Mesodermal cell (in vitro differentiated cells): ENCODE results near the gene BUB1B.

Source experiments
- H3K27ac ChIP-seq: 2 replicates; pipeline ENCODE4 v1.7.0; 2013; ENCODE audit warnings: mild to moderate bottlenecking, low read depth, low read length, moderate library complexity; ENCODE audit not compliant: severe bottlenecking
- H3K36me3 ChIP-seq: 2 replicates; pipeline ENCODE4 v1.7.1; 2013; ENCODE audit warnings: mild to moderate bottlenecking, low read length, moderate library complexity; ENCODE audit not compliant: control insufficient read depth, insufficient read depth
- H3K4me1 ChIP-seq: one replicate; pipeline ENCODE4 v1.7.1; 2013; ENCODE audit warnings: mild to moderate bottlenecking, low read length; ENCODE audit not compliant: insufficient read depth, control insufficient read depth, poor library complexity, severe bottlenecking
- H3K4me3 ChIP-seq: 2 replicates; pipeline ENCODE4 v1.7.0; 2013; ENCODE audit warnings: low read length, control low read depth, mild to moderate bottlenecking; ENCODE audit not compliant: insufficient read depth, poor library complexity, severe bottlenecking; ENCODE audit errors: extremely low read depth
- H3K9me3 ChIP-seq: 2 replicates; pipeline ENCODE4 v1.7.1; 2013; ENCODE audit warnings: mild to moderate bottlenecking, low read length, moderate library complexity; ENCODE audit not compliant: control insufficient read depth
- WGBS, 2 experiments: methylation state at CpG; one replicate each; pipeline ENCODE4 v1.1.5; 2013; ENCODE audit warnings: missing lambda C conversion rate in 2 of 2; ENCODE audit not compliant: insufficient coverage in 2 of 2; 5-methylcytosine and 5-hydroxymethylcytosine counted together

Gene BUB1B

DNA sequence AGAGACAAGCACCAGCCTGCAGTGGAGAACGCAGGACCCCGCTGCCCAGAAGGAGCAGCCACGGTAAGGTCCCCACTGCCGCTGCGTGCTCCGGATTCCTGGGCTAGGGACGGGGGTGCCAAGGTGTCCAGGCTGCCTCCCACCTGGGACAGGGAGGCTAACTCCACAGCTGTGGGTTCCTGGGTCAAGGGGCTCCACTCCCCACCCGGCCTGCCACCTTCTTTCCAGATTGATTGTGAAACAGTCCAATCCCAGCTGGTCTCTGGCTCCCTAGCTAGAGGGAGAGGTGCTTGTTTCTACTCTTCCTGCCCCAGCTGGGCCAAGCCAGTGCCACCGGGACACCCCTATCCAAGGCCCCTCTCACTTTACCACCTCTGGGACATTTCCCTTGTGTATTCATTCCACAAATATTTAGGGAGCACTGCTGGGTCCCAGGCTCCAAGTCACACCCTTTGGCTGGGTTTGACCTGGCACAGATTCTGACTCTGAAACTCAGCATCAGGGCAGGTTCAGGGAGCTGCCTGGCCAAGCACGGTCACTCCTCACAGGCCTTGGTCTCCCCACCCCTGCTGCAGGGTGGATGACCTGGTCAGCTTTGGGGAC is 79.9 kb downstream of the BUB1B start:
- no peaks in the 10 kb centered on the region for H3K9me3 ChIP-seq
- H3K36me3 ChIP-seq = no peaks in the 10 kb centered on the region
- 93 to 98% methylated on average over 9 to 10 of the region's 10 CpGs for WGBS, 2 experiments
- no peak overlapping the region for H3K27ac ChIP-seq
- peaks cover 14% of the 10 kb centered on the region for H3K4me1 ChIP-seq
- no peak overlapping the region for H3K4me3 ChIP-seq

DNA sequence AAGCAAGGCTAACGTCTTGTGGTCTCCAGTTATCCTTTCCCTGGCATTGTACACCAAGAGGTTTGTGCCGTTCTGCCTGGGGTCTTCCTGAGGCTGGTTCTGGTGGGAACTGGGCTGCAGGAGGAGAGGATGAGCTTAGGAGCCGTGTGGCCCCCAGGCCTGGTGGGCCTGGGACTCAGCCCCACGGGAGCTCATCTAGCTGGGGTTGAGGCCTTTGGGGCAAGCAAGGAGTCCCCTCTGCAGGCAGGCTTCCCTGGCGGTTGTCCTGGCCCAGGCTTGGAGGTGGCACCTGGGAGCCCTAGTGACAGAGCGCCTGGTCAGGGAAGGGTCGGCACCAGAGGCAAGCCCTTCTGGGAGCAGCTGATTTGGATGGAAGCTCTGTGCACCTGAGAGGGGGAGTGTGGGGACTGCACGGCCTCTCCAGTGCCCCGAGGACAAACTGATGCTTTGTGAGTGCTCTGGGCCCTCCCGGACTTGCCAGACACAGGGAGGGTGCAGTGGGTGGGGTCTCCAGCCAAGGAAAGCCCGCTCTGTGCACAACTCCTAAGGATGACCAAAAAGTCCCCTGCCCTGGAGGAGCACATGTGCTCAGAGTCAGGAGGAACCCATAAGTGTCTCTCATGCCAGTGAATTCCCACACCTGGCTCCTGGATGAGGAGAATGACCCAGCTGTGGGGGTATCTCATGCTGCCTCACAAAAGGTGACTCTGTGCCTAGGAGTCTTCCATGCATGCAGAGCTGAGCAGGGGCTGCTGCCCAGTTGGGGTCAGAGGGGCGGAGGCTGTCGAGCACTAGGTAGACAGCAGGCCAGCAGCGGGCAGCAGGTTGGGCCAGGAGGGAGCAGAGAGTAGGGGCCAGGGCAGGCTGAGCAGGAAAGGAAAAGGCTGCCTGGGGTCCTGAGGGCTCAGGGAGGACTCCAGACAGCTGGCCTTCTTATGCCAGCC is 80.7 kb downstream of the BUB1B start:
- Histone ChIP-seq H3K27ac (no peak overlapping the region), H3K9me3 (no peaks in the 10 kb centered on the region), H3K36me3 (no peaks in the 10 kb centered on the region), H3K4me1 (peaks cover 14% of the 10 kb centered on the region), H3K4me3 (no peak overlapping the region)
- WGBS, 2 experiments = 91 to 93% methylated on average over 11 to 14 of the region's 14 CpGs

DNA sequence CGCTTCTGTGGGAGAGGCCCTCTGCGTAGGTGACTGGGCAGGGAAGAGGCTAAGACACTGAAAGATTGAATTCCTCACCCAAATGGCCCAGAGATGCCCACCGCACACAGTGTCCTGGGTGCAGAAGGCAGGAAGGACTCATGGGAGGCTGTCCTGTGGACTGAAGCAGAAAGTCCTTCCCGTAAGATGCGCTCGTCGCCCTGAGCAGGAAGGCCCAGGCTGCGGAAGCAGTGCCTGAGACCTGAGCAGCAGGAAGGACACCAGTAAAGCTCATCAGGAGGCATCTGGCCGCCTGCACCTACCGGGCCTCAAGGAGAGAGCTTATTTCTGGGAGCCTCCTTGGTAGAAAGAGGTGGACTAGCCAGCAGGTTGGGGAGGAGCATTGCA is 81.3 kb downstream of the BUB1B start:
- H3K4me3 ChIP-seq = no peak overlapping the region
- no peaks in the 10 kb centered on the region for H3K9me3 ChIP-seq
- peaks cover 14% of the 10 kb centered on the region for H3K4me1 ChIP-seq
- WGBS, 2 experiments = 97 to 98% methylated on average over 8 of the region's 10 CpGs
- no peaks in the 10 kb centered on the region for H3K36me3 ChIP-seq
- no peak overlapping the region for H3K27ac ChIP-seq

DNA sequence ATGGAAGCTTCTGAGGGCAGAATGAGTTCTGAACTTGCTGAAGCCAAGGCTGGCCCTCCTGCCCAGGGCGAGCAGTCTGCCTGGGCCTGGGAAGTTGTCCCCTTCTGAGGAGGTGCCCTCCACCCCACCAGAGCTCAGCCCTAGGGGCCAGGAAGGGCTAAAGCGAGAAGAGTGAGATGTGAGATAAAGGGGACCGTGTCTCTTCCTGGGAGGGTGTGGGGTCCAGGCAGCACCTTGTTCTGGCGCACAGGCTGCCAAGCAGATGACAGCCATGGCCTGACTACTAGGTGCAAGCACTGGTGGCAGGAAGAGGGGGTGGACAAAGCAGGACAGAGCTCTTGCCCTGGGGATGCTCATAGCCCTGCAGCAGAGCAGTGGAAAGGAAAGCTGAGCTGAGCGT is 81.7 kb downstream of the BUB1B start:
- no peak overlapping the region for H3K27ac ChIP-seq
- no peaks in the 10 kb centered on the region for H3K36me3 ChIP-seq
- peaks cover 14% of the 10 kb centered on the region for H3K4me1 ChIP-seq
- WGBS, 2 experiments = 93 to 97% methylated on average over 4 of the region's 5 CpGs
- H3K9me3 ChIP-seq = no peaks in the 10 kb centered on the region
- H3K4me3 ChIP-seq = no peak overlapping the region

DNA sequence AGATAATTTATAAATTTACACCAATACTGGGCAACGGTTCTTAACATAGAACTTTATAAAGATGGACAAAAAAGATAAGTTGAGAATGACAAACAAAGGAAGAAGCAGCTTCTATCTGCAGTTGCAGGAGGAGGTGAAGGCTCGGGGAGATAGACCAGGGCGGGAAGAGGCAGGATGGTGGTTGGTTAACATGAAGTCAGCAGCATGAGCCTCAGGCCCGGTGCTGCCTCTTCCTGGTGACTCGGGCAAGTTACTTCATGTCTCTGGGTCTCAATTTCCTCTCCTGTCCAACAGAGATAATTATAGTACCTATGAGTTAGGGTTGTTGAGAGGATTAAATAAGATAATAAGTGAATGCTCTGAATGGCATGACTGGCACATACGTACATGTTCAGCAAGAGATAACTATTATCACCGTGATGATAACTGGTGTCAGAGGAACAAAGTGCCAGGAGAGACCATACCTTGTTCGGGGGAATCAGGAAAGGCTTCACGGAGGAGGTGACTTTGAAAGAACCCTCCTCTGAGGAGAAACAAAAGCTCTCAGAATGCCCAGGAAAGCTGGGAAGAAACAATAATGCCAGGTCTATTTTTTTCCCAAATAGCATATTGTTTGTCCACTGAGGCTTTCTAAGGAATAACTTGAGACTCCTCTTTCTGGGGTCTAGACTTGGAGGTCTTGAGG is 82.4 kb downstream of the BUB1B start:
- no peak overlapping the region for H3K4me3 ChIP-seq
- WGBS, 2 experiments = 93 to 100% methylated on average over 5 to 6 of the region's 9 CpGs
- H3K9me3 ChIP-seq = no peaks in the 10 kb centered on the region
- H3K36me3 ChIP-seq = no peaks in the 10 kb centered on the region
- H3K4me1 ChIP-seq = peaks cover 14% of the 10 kb centered on the region
- H3K27ac ChIP-seq = no peak overlapping the region

DNA sequence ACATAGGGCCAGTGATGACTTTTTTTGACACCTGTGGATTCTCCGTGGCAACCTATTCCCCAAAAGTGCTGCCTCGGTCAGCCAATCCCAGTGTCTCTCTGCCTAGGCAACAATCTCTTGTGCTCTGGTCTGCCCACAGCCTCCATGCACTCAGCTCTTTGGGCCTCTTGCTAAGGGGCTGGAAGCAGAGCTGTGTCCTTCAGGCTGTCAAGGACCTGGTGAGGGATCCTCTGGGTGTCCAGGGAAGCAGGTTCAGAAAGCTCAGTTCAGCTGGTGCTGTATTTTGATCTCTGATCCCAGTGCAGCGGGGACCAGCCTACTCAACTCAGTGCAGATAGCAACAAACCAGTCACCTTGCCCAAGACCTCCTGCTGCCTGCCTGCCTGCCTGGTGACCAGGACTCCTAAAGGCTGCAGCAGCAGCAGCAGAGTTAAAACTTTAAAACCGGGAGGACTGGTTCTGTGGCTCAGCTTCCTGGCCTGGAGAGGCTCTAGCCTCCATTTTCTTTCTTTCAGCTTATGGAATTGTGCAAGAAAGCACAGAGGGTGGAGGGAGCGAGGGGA is 84.2 kb downstream of the BUB1B start:
- 76 to 92% methylated on average over 4 to 5 of the region's 5 CpGs for WGBS, 2 experiments
- no peak overlapping the region for H3K4me3 ChIP-seq

DNA sequence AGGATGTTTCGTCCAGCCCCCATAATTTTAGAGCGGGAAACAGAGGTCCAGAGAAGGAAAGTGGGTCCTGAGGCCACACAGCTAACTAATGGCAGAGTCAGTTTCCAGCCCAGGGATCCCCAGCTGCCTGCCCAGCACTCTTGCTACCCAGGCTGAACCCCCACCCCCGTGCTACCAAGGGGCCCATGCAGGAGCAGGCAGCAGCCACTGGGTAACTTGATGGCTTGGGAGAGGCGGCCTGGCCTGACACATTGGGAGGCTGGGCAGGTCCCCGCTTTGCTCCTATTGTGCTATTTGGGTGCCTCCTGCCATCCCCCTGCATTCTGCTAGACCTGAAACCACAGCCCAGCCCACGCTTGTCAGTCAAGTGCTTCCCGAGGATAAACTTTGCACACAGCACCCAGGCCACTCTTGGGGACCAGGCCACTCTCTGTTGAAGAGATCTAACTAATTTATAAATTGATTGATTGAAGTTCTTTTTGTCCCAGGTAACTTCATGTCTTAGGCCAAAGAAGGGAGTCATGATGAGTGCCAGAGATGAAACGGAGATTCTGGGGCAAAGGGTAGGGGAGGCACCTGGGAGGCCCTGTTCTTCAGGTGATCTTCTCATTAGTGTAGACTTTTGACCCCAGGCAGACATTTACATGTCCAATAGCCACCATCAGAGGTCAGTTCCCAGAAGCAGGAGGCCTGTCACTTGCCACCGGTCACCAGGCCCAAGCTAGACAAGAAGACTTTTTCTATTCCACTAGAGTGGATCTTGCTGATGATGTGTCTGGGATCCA is 85.0 kb downstream of the BUB1B start:
- 90 to 98% methylated on average over 6 to 7 of the region's 9 CpGs for WGBS, 2 experiments
- no peak overlapping the region for H3K27ac ChIP-seq
- no peaks in the 10 kb centered on the region for H3K36me3 ChIP-seq
- H3K9me3 ChIP-seq = no peaks in the 10 kb centered on the region
- H3K4me1 ChIP-seq = peaks cover 14% of the 10 kb centered on the region
- H3K4me3 ChIP-seq = no peak overlapping the region

More for the DNA sequence above, 84.2 kb downstream of the BUB1B start:
- H3K4me1 ChIP-seq = peaks cover 20% of the 10 kb centered on the region
- no peaks in the 10 kb centered on the region for H3K9me3 ChIP-seq
- no peaks in the 10 kb centered on the region for H3K36me3 ChIP-seq
- H3K27ac ChIP-seq = no peak overlapping the region

DNA sequence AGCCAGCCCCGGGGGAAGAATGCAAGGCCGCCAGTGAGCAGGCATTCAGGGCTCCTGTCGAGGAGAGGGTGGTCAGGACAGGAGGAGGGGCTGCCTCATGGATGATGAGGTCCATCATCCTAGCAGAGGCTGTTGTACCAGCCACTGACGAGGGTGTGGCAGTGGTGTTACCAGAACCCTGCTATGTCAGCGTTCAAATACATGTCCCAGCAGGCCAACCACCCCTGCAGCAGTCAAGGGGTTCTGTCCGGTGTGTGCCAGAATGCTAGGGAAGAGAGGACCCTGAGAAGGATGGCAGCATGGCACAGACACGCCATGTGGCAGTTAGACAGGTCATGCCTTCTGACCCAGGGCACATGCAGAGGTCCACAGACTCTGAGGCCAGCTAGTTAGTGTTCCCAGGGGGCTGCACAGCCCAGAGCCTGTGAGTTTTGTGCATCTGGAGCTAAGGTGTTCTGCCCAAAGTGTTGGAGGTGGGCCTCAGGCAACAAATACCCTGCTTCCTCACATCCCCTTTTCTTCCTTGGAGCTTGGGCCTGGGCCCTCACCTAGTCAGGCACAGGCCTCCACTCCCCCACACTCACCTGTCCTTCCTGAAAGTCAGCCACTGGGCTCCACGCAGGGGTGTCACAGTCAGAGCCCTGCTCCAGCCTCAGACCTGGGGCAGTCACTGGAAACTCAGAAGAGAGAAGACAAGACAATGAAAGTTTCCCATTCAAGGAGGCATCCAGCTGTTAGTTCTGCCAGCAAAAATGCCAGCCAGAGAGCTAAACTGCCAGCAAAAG is 85.8 kb downstream of the BUB1B start:
- Histone ChIP-seq H3K9me3 (no peaks in the 10 kb centered on the region), H3K4me3 (no peak overlapping the region), H3K4me1 (peaks cover 22% of the 10 kb centered on the region), H3K36me3 (no peaks in the 10 kb centered on the region), H3K27ac (no peak overlapping the region)
- WGBS, 2 experiments = 89 to 94% methylated on average over 7 of the region's 8 CpGs

DNA sequence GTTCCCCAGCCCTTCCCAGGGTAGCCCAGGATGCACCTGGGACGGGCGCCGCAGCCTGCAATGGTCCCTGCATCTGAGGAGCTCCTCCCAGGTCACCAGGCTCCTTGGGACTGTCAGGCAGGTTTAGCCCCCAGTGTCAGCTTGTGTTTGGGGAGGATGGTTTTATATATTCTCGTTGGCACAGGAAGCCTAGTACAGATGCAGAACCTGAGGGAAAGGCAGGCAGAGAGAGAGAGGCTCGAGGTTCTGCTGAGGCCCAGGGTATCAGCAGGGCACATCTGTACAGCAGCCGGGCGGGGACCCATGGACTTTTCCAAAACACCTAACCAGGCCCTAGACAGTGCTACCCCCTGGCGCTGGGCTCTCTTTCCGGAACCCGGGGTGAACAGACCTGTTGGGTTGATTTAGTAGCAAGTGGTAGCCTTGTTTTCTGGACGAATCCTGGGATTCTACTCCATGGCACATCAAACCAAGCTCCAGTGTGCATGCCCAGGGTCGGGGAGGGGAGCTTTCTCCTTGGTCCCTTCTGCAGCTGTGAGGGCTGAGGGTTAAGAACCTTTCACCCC is 86.6 kb downstream of the BUB1B start:
- Histone ChIP-seq H3K27ac (no peak overlapping the region), H3K4me1 (peaks cover 23% of the 10 kb centered on the region), H3K4me3 (no peak overlapping the region), H3K36me3 (no peaks in the 10 kb centered on the region), H3K9me3 (no peaks in the 10 kb centered on the region)
- 93 to 97% methylated on average over 5 to 9 of the region's 12 CpGs for WGBS, 2 experiments
